GM12872 (cell line): ENCODE results near the gene FAM3C.

ENCODE experiments used
- TF ChIP-seq, protein P1 (sequence below): IDR thresholded peaks from 3 replicates; pipeline ENCODE4 v1.5.1; 2011; ENCODE audit warnings: low read depth, mild to moderate bottlenecking, low read length, moderate library complexity; ENCODE audit not compliant: insufficient read depth

FAM3C gene

DNA sequence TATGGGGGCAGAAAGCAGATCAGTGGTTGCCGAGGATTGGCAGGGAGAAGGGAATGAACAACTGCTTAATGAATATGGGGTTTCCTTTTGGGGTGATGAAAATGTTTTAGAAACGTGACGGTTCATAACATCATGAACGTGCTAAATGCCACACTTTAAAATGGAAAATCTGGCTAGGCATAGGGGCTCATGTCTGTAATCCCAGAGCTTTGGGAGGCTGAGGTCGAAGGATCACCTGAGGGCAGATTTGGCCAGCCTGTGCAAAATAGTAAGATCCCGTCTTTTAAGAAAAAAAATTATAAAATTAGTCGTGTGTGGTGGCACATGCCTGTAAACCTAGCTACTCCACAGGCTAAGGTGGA, 3.1 kb downstream of the FAM3C start:
- TF ChIP-seq, protein P1, sequence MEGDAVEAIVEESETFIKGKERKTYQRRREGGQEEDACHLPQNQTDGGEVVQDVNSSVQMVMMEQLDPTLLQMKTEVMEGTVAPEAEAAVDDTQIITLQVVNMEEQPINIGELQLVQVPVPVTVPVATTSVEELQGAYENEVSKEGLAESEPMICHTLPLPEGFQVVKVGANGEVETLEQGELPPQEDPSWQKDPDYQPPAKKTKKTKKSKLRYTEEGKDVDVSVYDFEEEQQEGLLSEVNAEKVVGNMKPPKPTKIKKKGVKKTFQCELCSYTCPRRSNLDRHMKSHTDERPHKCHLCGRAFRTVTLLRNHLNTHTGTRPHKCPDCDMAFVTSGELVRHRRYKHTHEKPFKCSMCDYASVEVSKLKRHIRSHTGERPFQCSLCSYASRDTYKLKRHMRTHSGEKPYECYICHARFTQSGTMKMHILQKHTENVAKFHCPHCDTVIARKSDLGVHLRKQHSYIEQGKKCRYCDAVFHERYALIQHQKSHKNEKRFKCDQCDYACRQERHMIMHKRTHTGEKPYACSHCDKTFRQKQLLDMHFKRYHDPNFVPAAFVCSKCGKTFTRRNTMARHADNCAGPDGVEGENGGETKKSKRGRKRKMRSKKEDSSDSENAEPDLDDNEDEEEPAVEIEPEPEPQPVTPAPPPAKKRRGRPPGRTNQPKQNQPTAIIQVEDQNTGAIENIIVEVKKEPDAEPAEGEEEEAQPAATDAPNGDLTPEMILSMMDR, result no peak

DNA sequence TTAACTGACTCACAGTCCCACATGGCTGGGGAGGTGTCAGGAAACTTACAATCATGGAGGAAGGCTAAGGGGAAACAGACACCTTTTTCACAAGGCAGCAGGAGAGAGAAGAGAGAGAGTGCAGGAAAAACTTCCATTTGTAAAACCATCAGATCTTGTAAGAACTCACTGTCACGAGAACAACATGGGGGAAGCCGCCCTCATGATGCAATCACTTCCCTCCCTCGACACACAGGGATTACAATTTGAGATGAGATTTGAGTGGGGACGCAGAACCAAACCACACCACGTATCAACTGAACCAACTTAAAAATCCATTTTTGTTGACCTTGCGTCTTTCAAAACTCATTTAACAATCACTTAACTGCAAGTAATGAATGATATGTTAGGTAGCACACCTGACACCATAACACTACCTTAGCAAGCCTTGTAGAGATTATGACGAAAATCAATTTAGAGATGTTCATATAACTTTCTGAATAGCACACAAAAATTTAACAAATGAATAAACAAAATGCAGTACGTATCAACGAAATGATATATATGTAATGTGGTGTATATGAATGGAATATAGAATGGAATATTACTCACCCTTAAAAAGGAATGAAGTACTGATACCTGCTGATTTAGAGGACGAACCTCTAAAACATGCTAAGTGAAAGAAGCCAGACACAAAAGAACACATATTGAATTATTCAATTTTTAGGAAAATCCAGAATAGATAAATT, 3.7 kb downstream of the FAM3C start:
- TF ChIP-seq, protein P1, result no peak

DNA sequence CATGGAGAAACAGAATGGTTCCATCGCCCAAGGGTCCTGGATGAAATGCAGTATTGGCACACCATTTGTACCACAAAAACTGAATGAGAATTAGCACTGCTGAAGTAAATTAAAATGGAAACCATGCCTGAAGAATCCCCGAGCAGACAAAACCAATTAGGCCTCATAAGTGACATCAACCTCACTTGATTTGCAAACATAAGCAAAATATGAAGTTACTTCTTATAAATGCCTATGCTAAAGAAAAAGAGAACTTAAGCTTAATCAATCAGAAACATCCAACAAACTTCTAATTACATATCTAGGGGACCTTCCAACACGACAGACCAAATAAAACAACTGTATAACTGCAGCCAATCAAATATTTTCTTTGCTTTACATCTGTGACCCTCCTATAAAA, 4.4 kb downstream of the FAM3C start:
- TF ChIP-seq, protein P1, result no peak

DNA sequence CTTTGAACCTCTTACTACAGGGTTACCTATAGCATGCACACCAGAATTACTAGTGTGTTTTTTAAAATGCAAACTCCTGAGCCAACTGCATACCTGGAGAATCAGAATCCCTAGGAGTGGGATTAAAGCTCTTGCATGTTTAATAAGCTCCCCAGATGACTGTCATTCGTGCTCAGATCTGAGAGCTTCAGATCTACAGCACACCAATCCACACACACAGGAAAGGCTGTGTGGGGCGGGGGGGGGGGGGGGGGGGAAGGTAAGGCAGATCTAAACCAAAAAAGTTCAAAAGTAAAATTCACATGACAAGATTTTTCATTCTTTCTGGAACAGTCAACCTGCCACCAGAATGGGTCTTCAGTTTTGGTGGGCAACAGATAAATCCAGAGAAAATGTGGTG, 5.5 kb downstream of the FAM3C start:
- TF ChIP-seq, protein P1, result no peak

DNA sequence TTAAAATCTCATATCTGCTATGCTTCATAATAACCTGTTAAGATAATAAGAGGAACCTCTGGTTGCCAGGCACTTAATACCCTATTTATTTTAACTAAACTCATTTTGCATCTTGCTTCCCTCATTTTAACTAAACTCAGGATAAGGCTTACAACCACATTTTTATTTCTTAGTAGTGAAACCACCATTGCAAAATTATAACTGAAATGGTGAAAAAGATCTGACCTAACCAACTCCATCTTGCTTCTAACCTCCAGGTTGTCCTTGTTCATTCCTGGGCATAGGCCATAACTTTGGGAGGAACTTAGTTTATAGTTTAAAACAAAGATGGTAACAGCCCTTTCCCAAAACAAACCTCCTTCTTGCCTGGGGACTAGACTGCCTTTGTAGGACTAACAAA, 6.0 kb downstream of the FAM3C start:
- TF ChIP-seq, protein P1, result no peak

DNA sequence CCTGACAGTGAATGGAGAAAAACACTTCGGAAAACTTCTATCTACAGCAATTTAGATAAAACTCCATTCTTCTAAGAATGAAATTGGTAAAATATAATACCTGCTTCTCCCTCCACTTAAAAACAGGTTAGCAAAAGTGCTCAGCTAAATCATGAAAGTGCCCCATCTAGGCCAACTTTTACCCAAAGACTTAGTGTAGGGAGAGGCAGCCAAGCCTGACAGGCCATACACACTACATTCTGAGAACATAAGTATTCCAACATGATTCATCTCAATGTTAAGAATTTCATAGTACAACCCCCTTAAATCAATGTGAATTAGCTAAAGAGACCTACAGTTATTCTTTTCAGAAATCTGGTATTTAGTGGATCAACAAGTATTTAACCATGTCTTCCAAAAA, 7.2 kb downstream of the FAM3C start:
- TF ChIP-seq, protein P1, result no peak

DNA sequence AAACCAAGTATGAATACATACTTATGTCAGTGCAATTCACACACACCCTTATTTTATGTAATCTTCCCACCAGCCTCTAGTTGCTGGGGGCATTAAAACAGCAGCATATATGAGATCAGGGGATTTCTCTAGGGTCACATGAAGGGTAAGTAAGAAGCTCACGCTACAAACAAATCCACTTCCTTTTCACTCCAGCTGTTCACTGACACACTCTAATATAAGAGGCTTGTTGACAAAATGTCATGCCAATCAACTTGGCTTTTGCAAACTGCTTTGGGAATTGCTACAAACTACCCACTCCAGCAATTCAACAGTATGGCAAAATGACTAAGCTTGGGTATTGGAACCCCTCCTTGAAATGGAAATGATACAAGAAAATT, 10.3 kb downstream of the FAM3C start:
- TF ChIP-seq, protein P1, result 0 out of 3 replicates have a peak, but pooled peaks have one; percentile 2
